ENCODE data around the gene PWWP2B. TPM values are rescaled to one million over a fixed set of nuclear protein-coding genes. Genes with fewer than 3 reads are reported as not detected.

PWWP2B gene
- total and polyA plus RNA-seq, 7 donors: 7.7 to 50.8 (median 10.2) TPM

DNA sequence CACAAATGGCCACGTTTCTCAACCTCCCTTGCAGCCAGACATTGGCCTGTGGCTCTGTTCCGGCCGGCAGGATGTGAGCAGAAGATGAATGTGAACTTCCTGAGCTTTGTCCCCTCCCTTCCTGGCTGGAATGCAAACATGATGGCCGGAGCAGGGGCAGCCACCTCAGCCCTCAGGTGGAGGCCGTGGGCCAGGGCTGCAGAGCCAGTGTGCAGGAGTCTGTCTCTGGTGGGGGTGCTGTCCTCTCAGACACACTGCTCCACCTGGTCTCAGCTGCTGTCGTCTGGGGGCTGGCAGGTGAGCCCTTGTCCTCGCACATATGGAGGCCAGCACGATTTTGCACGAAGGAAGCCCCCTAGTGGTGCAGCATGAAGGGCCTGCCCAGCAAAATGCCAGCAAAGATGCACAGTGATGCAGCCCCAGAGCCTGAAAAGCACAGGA lies 25.3 kb upstream of the PWWP2B start:
- Histone ChIP-seq H3K36me3 (peaks cover 0 to 9% (median 1%) of the 10 kb centered on the region in 4 donors), H3K9me3 (no peaks in the 10 kb centered on the region), H3K27me3 (no peaks in the 10 kb centered on the region), H3K4me1 (no peaks in the 10 kb centered on the region), H3K27ac (no peak overlapping the region), H3K4me3 (no peak overlapping the region)
- no peak for DNase-seq
- TF ChIP-seq POLR2AphosphoS5 (IDR thresholded peaks at IDR 0.05) (no peak), EP300 (IDR thresholded peaks at IDR 0.05) (no peak), POLR2A (IDR thresholded peaks at IDR 0.05) (no peak)
- TF ChIP-seq, protein P1, sequence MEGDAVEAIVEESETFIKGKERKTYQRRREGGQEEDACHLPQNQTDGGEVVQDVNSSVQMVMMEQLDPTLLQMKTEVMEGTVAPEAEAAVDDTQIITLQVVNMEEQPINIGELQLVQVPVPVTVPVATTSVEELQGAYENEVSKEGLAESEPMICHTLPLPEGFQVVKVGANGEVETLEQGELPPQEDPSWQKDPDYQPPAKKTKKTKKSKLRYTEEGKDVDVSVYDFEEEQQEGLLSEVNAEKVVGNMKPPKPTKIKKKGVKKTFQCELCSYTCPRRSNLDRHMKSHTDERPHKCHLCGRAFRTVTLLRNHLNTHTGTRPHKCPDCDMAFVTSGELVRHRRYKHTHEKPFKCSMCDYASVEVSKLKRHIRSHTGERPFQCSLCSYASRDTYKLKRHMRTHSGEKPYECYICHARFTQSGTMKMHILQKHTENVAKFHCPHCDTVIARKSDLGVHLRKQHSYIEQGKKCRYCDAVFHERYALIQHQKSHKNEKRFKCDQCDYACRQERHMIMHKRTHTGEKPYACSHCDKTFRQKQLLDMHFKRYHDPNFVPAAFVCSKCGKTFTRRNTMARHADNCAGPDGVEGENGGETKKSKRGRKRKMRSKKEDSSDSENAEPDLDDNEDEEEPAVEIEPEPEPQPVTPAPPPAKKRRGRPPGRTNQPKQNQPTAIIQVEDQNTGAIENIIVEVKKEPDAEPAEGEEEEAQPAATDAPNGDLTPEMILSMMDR (IDR thresholded peaks at IDR 0.05): no peak
- WGBS, 2 donors: 75 to 86% methylated on average over 9 of the region's 9 CpGs
- intact Hi-C loops (cut with DNase I): no loop called here

DNA sequence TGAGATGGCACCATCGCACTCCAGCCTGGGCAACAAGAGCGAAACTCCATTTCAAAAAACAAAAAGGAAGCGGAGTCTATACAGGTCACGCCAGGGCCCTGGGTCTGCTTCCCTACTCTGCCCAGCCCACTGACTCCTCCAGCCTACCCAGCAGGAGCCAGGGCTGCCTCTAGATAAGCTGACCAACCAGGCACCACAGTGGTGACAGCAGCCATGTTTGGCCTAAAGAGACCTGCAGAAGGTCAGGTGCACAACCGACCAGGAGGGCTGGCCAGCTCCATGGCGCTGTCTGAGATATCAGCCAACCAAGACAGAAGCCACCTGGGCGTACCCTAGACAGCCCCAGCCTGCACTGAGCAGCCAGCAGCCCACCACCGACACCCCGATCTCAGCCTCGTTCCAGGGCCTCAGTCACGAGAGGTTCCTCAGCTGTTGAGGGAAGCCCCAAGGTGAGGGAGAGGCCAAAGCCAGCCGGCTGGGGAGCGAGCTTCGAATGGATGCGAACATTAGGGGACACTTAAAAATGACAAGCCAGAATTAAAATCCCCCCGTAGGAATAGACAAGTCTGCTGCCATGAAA lies 24.4 kb upstream of the PWWP2B start:
- intact Hi-C loops (cut with DNase I): no loop called here
- TF ChIP-seq EP300 (IDR thresholded peaks at IDR 0.05) (no peak), POLR2AphosphoS5 (IDR thresholded peaks at IDR 0.05) (no peak), POLR2A (IDR thresholded peaks at IDR 0.05) (no peak)
- TF ChIP-seq, protein P1 (IDR thresholded peaks at IDR 0.05): no peak
- DNase-seq: peak; percentile 28

DNA sequence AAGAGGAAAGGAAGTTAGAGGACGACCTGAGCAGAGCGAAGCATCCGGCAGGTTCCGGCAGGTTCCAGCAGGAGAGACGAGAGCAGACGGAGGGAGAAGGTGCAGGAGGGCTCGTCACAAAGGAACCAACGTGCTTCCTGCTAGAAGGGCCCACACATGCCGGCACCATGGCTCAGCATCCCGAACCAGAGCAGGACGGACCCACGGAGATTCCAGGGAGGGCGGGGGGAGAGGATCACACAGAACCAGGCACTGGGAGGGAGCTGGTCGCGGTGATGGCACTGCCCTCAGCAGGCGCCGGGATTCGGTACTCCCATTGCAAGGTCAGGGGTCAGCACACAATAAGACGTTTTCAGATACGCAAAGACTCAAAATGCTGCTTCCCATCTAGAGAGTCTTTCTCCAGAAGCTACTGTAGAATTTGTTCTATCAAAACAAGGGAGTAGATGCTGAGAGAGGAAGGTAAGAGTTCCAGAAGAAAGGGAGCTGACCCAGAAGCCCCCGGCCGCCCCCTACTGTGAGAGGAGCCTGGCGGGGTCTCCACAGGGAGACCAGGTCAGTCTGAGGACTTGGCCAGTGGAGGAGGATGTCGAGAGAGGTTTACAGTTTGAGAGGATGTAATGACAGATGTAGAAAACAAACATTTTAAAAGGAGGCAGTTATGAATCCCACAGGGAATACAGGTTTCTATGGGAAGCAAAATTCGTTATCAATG lies 23.6 kb upstream of the PWWP2B start:
- no peaks in the 10 kb centered on the region for H3K36me3 ChIP-seq
- peak; percentile 60 for DNase-seq
- TF ChIP-seq EP300 (IDR thresholded peaks at IDR 0.05) (no peak), POLR2AphosphoS5 (IDR thresholded peaks at IDR 0.05) (no peak), POLR2A (IDR thresholded peaks at IDR 0.05) (no peak)
- TF ChIP-seq, protein P1 (IDR thresholded peaks at IDR 0.05): no peak
- no peaks in the 10 kb centered on the region for H3K4me1 ChIP-seq
- 83 to 88% methylated on average over 25 of the region's 25 CpGs for WGBS, 2 donors
- no peak overlapping the region for H3K27ac ChIP-seq
- H3K27me3 ChIP-seq: no peaks in the 10 kb centered on the region
- H3K9me3 ChIP-seq: no peaks in the 10 kb centered on the region
- intact Hi-C loops (cut with DNase I): no loop called here
- H3K4me3 ChIP-seq: no peak overlapping the region

More for the DNA sequence above, 24.4 kb upstream of the PWWP2B start:
- no peaks in the 10 kb centered on the region for H3K36me3 ChIP-seq
- H3K4me3 ChIP-seq: no peak overlapping the region
- H3K4me1 ChIP-seq: no peaks in the 10 kb centered on the region
- no peaks in the 10 kb centered on the region for H3K27me3 ChIP-seq
- H3K27ac ChIP-seq: no peak overlapping the region
- no peaks in the 10 kb centered on the region for H3K9me3 ChIP-seq
- WGBS, 2 donors: 93% methylated on average over 16 of the region's 16 CpGs

DNA sequence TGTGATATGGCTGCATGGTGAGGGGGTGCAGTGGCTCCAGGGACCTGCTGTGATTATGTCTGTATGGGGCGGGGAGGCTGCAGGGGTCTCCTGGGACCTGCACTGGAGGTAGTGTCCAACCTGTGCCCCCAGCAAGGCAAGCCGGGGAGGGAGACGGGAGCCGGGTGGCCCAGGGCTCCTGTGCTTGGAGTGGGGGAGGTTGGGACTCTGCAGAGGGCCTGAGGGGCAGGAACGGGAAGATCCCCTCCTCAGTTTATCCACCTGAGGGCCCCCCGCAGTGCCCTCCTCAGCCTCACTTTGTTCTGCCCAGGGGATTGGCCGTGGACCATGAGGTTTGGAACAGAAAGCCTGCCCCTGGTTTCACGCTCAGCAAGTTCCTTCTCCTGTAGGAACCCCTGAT lies 22.8 kb upstream of the PWWP2B start:
- intact Hi-C loops (cut with DNase I): no loop called here
- WGBS, 2 donors: 72 to 86% methylated on average over 8 of the region's 8 CpGs
- peak; percentile 48 for DNase-seq

More for the DNA sequence above, 22.8 kb upstream of the PWWP2B start:
- H3K4me1 ChIP-seq: no peaks in the 10 kb centered on the region
- H3K27ac ChIP-seq: no peak overlapping the region
- H3K4me3 ChIP-seq: no peak overlapping the region
- no peaks in the 10 kb centered on the region for H3K9me3 ChIP-seq
- TF ChIP-seq EP300 (IDR thresholded peaks at IDR 0.05): no peak
- TF ChIP-seq, protein P1 (IDR thresholded peaks at IDR 0.05): no peak
- no peak for TF ChIP-seq POLR2AphosphoS5 (IDR thresholded peaks at IDR 0.05)
- TF ChIP-seq POLR2A (IDR thresholded peaks at IDR 0.05): no peak
- no peaks in the 10 kb centered on the region for H3K27me3 ChIP-seq
- no peaks in the 10 kb centered on the region for H3K36me3 ChIP-seq

Data from sigmoid colon (tissue), 7 donors.